Naive thymus-derived CD4-positive, alpha-beta T cell (primary cell): ENCODE data around the gene PRKACA. TPM values are rescaled to one million over a fixed set of nuclear protein-coding genes. Genes with fewer than 3 reads are reported as not detected.

Source experiments
- ATAC-seq: fragments of 150-1000 bp; cut with Tn5 transposase; 2 replicates; pipeline ENCODE4 v1.10.0; 2021; ENCODE audit warnings: mild to moderate bottlenecking, moderate library complexity
- CTCF ChIA-PET: fragments of 350-600 bp; sonication (Branson Sonifier 250); formaldehyde crosslinking; loops from one replicate; lab custom pipeline; 2021; ENCODE audit warnings: antibody characterized with exemption; lab: Charles Lee
- POLR2A ChIA-PET: fragments of 350-600 bp; sonication (Branson Sonifier 250); formaldehyde crosslinking; loops from one replicate; lab custom pipeline; 2021; ENCODE audit warnings: antibody characterized with exemption, inconsistent platforms; lab: Charles Lee
- DNase-seq, 9 donors: peaks; one replicate each; pipeline versions ENCODE4 v3.0.0 to v3.0.0-alpha.2; 2020 to 2022; ENCODE audit warnings: mixed read lengths in 1 of 9
- H3K27ac ChIP-seq: one replicate; pipeline ENCODE4 v1.7.0; 2013; ENCODE audit warnings: mild to moderate bottlenecking, low read depth, low read length, moderate library complexity
- H3K27me3 ChIP-seq, 2 donors: one replicate each; pipeline ENCODE4 v1.7.0; 2013; ENCODE audit warnings: low read length in 2 of 2, mild to moderate bottlenecking in 2 of 2, moderate library complexity in 2 of 2; ENCODE audit not compliant: control insufficient read depth in 2 of 2, insufficient read depth in 2 of 2
- H3K36me3 ChIP-seq, 3 experiments: 1 replicate in 2 of 3; 2 replicates in 1 of 3; pipeline ENCODE4 v1.7.0; 2013; ENCODE audit warnings: low read length in 3 of 3, mild to moderate bottlenecking in 3 of 3, moderate library complexity in 1 of 3; ENCODE audit not compliant: insufficient read depth in 3 of 3, control insufficient read depth in 2 of 3
- H3K4me1 ChIP-seq, 2 donors: one replicate each; pipeline ENCODE4 v1.7.0; 2013; ENCODE audit warnings: low read length in 2 of 2, mild to moderate bottlenecking in 2 of 2, moderate library complexity in 1 of 2; ENCODE audit not compliant: control insufficient read depth in 2 of 2, insufficient read depth in 2 of 2
- H3K4me3 ChIP-seq: 2 replicates; pipeline ENCODE4 v1.7.0; 2013; ENCODE audit warnings: mild to moderate bottlenecking, low read length
- H3K9me3 ChIP-seq, 3 experiments: 1 replicate in 2 of 3; 2 replicates in 1 of 3; pipeline ENCODE4 v1.7.0; 2013; ENCODE audit warnings: low read length in 3 of 3; ENCODE audit not compliant: control insufficient read depth in 2 of 3
- H3K27ac Mint-ChIP-seq, 9 donors: one replicate each; pipeline ENCODE4 v1.8.0; 2020 to 2022; ENCODE audit warnings: mixed read lengths in 9 of 9, mild to moderate bottlenecking in 8 of 9, moderate library complexity in 5 of 9, inconsistent platforms in 2 of 9
- H3K27me3 Mint-ChIP-seq, 5 donors: one replicate each; pipeline ENCODE4 v1.8.0; 2021 to 2022; ENCODE audit warnings: mixed read lengths in 5 of 5, mild to moderate bottlenecking in 1 of 5
- H3K36me3 Mint-ChIP-seq, 5 donors: one replicate each; pipeline ENCODE4 v1.8.0; 2020 to 2022; ENCODE audit warnings: mixed read lengths in 5 of 5, mild to moderate bottlenecking in 3 of 5, inconsistent platforms in 1 of 5
- H3K4me1 Mint-ChIP-seq, 7 donors: one replicate each; pipeline ENCODE4 v1.8.0; 2020 to 2022; ENCODE audit warnings: mixed read lengths in 7 of 7, mild to moderate bottlenecking in 3 of 7, inconsistent platforms in 1 of 7
- H3K4me3 Mint-ChIP-seq, 10 donors: one replicate each; pipeline ENCODE4 v1.8.0; 2020 to 2022; ENCODE audit warnings: mild to moderate bottlenecking in 10 of 10, mixed read lengths in 10 of 10, moderate library complexity in 6 of 10, inconsistent platforms in 2 of 10
- H3K9me3 Mint-ChIP-seq, 11 donors: one replicate each; pipeline ENCODE4 v1.8.0; 2020 to 2022; ENCODE audit warnings: mixed read lengths in 11 of 11, mild to moderate bottlenecking in 4 of 11, inconsistent platforms in 1 of 11, moderate library complexity in 1 of 11
- intact Hi-C, 2 donors: fragments of 100-400 bp; cut with micrococcal nuclease; formaldehyde crosslinking; loops; one replicate each; pipeline ENCODE4 v1.15.1; 2023
- polyA plus RNA-seq, 2 donors: library from polyadenylated mRNA; unstranded; fragments of 300-500 nt; fragmentation: Illumina TruSeq; gene quantifications; one replicate each; pipeline ENCODE4 v1.2.3, GENCODE V29; 2021
- total RNA-seq, 6 experiments: library from RNA in 5 of 6; stranded (reverse) in 5 of 6; gene quantifications; 1 replicate in 5 of 6; 2 replicates in 1 of 6; pipeline ENCODE4 v1.2.3 and lab custom pipeline; 2021 to 2026

Gene PRKACA
- total and polyA plus RNA-seq, 7 experiments from 2014 or later, result 1.9 to 101 (median 48.4) TPM

DNA sequence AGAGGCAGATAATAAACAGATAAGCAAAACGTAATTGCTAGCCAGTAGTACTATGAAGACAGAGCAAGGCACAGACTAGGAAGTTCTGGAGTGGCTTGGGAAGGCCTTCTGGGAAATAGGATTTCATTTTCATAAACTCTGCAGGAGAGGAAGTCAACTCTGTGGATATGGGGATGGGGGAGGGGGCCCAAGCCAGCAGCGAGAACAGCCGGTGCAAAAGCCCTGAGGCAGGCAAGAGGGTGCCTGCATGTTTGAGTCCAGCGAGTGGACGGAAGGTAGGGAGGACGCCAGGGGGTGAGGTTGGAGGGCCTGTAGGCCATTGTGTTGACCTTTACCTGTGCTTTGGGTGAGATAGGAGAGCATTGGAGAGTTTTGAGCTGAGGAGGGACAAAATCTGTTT is 27.8 kb upstream of the PRKACA start:
- peaks cover 22 to 74% (median 58%) of the 10 kb centered on the region in 7 donors for H3K4me1 Mint-ChIP-seq
- H3K27me3 Mint-ChIP-seq, result no peaks in the 10 kb centered on the region
- H3K4me1 ChIP-seq, result peaks cover 21 to 42% of the 10 kb centered on the region in 2 donors
- peak overlapping the region in 8 of 9 donors; percentile 0 to 99 (median 82) for H3K27ac Mint-ChIP-seq
- DNase-seq (no peak), ATAC-seq (no peak)
- H3K36me3 Mint-ChIP-seq, result peaks cover 0 to 3% (median 0%) of the 10 kb centered on the region in 5 donors
- H3K9me3 ChIP-seq, result no peaks in the 10 kb centered on the region
- CTCF ChIA-PET, result interaction anchor here (0.5 to 1.5 kb wide), 3 partner anchors 9 to 55 kb away, joined by 3 to 8 read pairs (median 3); partner anchors contain the start of gene ASF1B
- H3K27me3 ChIP-seq, result no peaks in the 10 kb centered on the region
- no peak overlapping the region for H3K4me3 ChIP-seq
- peaks cover 0 to 3% (median 0%) of the 10 kb centered on the region in 3 experiments for H3K36me3 ChIP-seq
- POLR2A ChIA-PET, result interaction anchor here (0.8 to 1.2 kb wide), 2 partner anchors 198 to 371 kb away, joined by 3 to 5 read pairs; no protein-coding TSS in a partner anchor
- peaks cover 0 to 8% (median 0%) of the 10 kb centered on the region in 11 donors for H3K9me3 Mint-ChIP-seq
- intact Hi-C loops, result loop anchor here in 1 of 2 donors (5.0 kb wide), 1 partner anchor 52 kb away; no protein-coding TSS in a partner anchor
- H3K27ac ChIP-seq, result no peak overlapping the region
- H3K4me3 Mint-ChIP-seq, result peak overlapping the region in 1 of 10 donors; percentile 10

DNA sequence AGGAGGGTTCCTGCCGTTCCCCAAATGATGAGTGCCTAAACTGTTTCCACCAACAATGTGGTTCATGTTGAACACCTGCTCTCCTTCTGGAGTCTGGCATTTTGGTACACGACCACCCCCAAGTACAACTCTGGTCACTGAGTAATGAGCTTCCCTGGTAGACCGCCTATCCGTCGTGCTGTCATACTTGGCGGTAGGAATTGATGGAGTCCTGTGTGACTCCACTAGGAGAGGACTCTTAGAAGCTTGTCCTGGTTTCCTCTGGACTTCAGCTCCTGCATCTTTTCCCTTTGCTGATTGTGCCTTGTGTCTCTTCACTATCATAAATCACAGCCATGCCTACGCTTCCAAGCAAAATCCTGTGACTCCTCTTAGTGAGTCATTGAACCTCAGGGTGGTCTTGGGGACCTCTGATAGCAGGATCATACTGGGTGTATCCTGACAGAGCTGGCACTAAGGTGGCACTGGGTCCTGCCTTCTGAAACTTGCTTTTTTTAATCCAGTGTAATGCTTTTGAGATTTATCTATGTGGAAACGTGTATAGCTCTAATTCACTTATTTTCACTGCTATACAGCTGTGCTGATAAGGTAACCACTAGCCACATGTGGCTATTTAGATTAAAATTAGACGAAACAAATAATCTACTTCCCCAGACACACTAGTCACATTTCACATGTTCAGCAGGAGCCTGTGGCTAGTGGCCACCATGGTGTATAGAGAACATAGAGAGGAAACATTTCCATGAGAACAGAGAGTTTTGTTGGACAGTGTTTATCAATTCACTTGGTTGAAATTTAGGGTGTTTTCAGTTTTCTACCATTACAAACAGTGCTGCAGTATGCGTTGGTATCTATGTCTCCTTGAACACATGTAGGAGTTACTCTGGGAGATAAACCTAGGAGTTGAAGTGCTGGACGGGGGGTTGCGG is 25.0 kb upstream of the PRKACA start:
- peaks cover 0 to 10% (median 5%) of the 10 kb centered on the region in 5 donors for H3K36me3 Mint-ChIP-seq
- no peaks in the 10 kb centered on the region for H3K9me3 ChIP-seq
- H3K4me1 Mint-ChIP-seq, result peaks cover 11 to 62% (median 48%) of the 10 kb centered on the region in 7 donors
- H3K27me3 ChIP-seq, result no peaks in the 10 kb centered on the region
- peak overlapping the region in 5 of 10 donors; percentile 3 to 55 (median 22) for H3K4me3 Mint-ChIP-seq
- H3K4me1 ChIP-seq, result peaks cover 3 to 16% of the 10 kb centered on the region in 2 donors
- ATAC-seq (no peak), DNase-seq (no peak)
- ChIA-PET CTCF (interaction anchor here (0.6 to 9.0 kb wide), 4 partner anchors 26 to 434 kb away, joined by 3 to 39 read pairs (median 4); no protein-coding TSS in a partner anchor), POLR2A (interaction anchor here (0.6 to 0.7 kb wide), 2 partner anchors 52 to 393 kb away, joined by 4 to 5 read pairs; no protein-coding TSS in a partner anchor)
- H3K9me3 Mint-ChIP-seq, result peaks cover 0 to 6% (median 0%) of the 10 kb centered on the region in 11 donors
- no peak overlapping the region for H3K4me3 ChIP-seq
- no peaks in the 10 kb centered on the region for H3K27me3 Mint-ChIP-seq
- intact Hi-C loops, result no loop called here
- peak overlapping the region in 8 of 9 donors; percentile 19 to 79 (median 60) for H3K27ac Mint-ChIP-seq
- H3K27ac ChIP-seq, result no peak overlapping the region
- peaks cover 0 to 3% (median 0%) of the 10 kb centered on the region in 3 experiments for H3K36me3 ChIP-seq

DNA sequence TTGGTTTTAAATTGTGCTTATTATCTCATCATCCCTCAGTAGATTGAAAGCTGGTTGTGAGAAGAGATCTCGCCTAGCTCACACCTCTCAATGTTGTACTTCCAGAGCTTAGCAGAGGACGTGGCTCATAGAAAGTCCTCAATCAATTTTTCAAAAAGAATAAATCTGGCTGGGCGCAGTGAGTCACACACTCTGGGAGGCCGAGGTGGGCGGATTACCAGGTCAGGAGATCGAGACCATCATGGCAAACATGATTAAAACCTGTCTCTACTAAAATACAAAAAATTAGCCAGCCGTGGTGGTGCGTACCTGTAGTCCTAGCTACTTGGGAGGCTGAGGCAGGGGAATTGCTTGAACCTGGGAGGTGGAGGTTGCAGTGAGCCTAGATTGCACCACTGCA is 23.5 kb upstream of the PRKACA start:
- H3K36me3 Mint-ChIP-seq, result peaks cover 0 to 10% (median 5%) of the 10 kb centered on the region in 5 donors
- Histone ChIP-seq H3K4me3 (no peak overlapping the region), H3K27me3 (no peaks in the 10 kb centered on the region), H3K9me3 (no peaks in the 10 kb centered on the region), H3K27ac (no peak overlapping the region), H3K4me1 (peaks cover 3 to 16% of the 10 kb centered on the region in 2 donors), H3K36me3 (peaks cover 0 to 3% (median 0%) of the 10 kb centered on the region in 3 experiments)
- ChIA-PET POLR2A (interaction anchor here (0.6 to 3.7 kb wide), 4 partner anchors 8 to 262 kb away, joined by 3 to 19 read pairs (median 4); no protein-coding TSS in a partner anchor), CTCF (interaction anchor here (0.6 to 9.0 kb wide), 5 partner anchors 9 to 261 kb away, joined by 3 to 39 read pairs (median 4); no protein-coding TSS in a partner anchor)
- no peaks in the 10 kb centered on the region for H3K27me3 Mint-ChIP-seq
- peak overlapping the region in 4 of 9 donors; percentile 57 to 79 (median 63) for H3K27ac Mint-ChIP-seq
- intact Hi-C loops, result no loop called here
- peaks cover 0 to 4% (median 0%) of the 10 kb centered on the region in 11 donors for H3K9me3 Mint-ChIP-seq
- peak overlapping the region in 4 of 10 donors; percentile 10 to 42 (median 16) for H3K4me3 Mint-ChIP-seq
- DNase-seq (no peak), ATAC-seq (no peak)
- H3K4me1 Mint-ChIP-seq, result peaks cover 11 to 60% (median 52%) of the 10 kb centered on the region in 7 donors

DNA sequence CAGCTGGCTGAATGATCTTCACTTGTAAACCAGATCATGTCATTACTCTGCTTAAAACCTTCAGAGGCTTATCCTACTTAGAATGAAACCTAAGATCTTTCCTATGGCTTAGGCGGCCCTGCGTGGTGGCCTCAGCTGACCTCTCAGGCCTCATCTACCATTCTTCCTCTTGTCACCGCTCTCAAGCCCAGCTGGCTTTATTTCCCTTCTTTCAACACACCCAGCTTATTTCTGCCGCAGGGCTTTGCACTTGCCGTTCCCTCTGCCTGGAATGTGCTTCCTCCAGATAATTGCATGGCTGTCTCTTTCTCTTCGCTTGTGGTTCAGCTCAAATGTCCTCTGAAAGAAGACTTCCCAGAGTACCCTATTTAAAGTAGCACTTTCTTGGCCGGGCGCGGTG is 22.4 kb upstream of the PRKACA start:
- peaks cover 0 to 3% (median 0%) of the 10 kb centered on the region in 3 experiments for H3K36me3 ChIP-seq
- H3K27me3 Mint-ChIP-seq, result no peaks in the 10 kb centered on the region
- H3K4me1 ChIP-seq, result peaks cover 8 to 22% of the 10 kb centered on the region in 2 donors
- POLR2A ChIA-PET, result interaction anchor here (0.8 to 3.7 kb wide), 4 partner anchors 9 to 392 kb away, joined by 3 to 19 read pairs (median 6); a partner anchor contains a TSS
- H3K27ac ChIP-seq, result no peak overlapping the region
- H3K9me3 Mint-ChIP-seq, result no peaks in the 10 kb centered on the region
- H3K9me3 ChIP-seq, result no peaks in the 10 kb centered on the region
- no peaks in the 10 kb centered on the region for H3K27me3 ChIP-seq
- DNase-seq (no peak), ATAC-seq (no peak)
- CTCF ChIA-PET, result interaction anchor here (0.7 to 9.0 kb wide), 5 partner anchors 8 to 260 kb away, joined by 3 to 39 read pairs (median 3); no protein-coding TSS in a partner anchor
- intact Hi-C loops, result loop anchor here (5.0 to 10.0 kb wide), 5 partner anchors 133 to 547 kb away; partner anchors contain the start of genes NDUFB7 (in 1 of the 2), PTGER1 (in 1 of the 2) and RFX1 (in 1 of the 2)
- peak overlapping the region in 7 of 9 donors; percentile 1 to 89 (median 62) for H3K27ac Mint-ChIP-seq
- peak overlapping the region in 7 of 10 donors; percentile 14 to 72 (median 29) for H3K4me3 Mint-ChIP-seq
- H3K4me1 Mint-ChIP-seq, result peaks cover 11 to 58% (median 49%) of the 10 kb centered on the region in 7 donors
- H3K36me3 Mint-ChIP-seq, result peaks cover 0 to 10% (median 9%) of the 10 kb centered on the region in 5 donors
- no peak overlapping the region for H3K4me3 ChIP-seq

DNA sequence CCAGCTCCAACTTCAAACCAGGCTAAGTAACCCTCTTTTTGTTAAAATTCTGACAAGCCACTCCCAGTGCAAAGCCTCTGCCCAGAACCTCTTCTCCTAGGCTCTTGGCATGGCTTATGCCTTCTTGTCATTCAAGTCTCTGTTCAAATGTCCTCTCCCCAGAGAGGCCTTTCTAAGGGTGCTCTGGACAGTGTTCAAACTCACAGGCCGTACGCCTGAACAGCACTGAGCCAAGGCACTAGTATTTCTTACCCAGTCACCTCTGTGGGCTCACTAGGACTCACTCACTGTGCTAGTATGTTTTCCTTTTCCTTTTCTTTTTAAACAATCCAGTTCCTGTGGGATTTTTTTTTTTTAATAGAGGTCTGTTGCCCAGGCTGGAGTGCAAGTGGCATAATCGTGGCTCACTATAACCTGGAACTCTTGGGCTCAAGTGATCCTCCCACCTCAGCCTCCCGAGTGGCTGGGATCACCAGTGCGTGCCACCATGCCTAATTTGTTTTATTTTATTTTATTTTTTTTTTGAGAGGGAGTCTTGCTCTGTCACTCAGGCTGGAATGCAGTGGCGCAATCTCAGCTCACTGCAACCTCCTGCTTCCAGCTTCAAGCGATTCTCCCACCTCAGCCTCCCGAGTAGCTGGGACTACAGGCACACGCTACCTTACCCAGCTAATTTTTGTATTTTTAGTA is 21.2 kb upstream of the PRKACA start:
- DNase-seq, result no peak
- Histone ChIP-seq H3K9me3 (no peaks in the 10 kb centered on the region), H3K27me3 (no peaks in the 10 kb centered on the region), H3K4me1 (peaks cover 8 to 22% of the 10 kb centered on the region in 2 donors), H3K36me3 (peaks cover 0 to 3% (median 0%) of the 10 kb centered on the region in 3 experiments), H3K27ac (no peak overlapping the region), H3K4me3 (no peak overlapping the region)
- peak overlapping the region; percentile 53 to 88 (median 70) for H3K4me3 Mint-ChIP-seq
- CTCF ChIA-PET, result interaction anchor here (1.4 to 9.0 kb wide), 2 partner anchors 56 to 210 kb away, joined by 3 to 39 read pairs; no protein-coding TSS in a partner anchor
- H3K4me1 Mint-ChIP-seq, result peaks cover 11 to 54% (median 46%) of the 10 kb centered on the region in 7 donors
- no peak for ATAC-seq
- intact Hi-C loops, result loop anchor here (5.0 to 10.0 kb wide), 5 partner anchors 131 to 549 kb away; partner anchors contain the start of genes NDUFB7 (in 1 of the 2), PTGER1 (in 1 of the 2) and RFX1 (in 1 of the 2)
- no peaks in the 10 kb centered on the region for H3K27me3 Mint-ChIP-seq
- peak overlapping the region in 7 of 9 donors; percentile 74 to 87 (median 81) for H3K27ac Mint-ChIP-seq
- H3K9me3 Mint-ChIP-seq, result no peaks in the 10 kb centered on the region
- POLR2A ChIA-PET, result interaction anchor here (0.6 to 3.7 kb wide), 5 partner anchors 11 to 261 kb away, joined by 3 to 19 read pairs (median 8); no protein-coding TSS in a partner anchor
- peaks cover 0 to 10% (median 9%) of the 10 kb centered on the region in 5 donors for H3K36me3 Mint-ChIP-seq
